Measurements from ENCODE around the gene CYP26B1.

The CYP26B1 gene

DNA sequence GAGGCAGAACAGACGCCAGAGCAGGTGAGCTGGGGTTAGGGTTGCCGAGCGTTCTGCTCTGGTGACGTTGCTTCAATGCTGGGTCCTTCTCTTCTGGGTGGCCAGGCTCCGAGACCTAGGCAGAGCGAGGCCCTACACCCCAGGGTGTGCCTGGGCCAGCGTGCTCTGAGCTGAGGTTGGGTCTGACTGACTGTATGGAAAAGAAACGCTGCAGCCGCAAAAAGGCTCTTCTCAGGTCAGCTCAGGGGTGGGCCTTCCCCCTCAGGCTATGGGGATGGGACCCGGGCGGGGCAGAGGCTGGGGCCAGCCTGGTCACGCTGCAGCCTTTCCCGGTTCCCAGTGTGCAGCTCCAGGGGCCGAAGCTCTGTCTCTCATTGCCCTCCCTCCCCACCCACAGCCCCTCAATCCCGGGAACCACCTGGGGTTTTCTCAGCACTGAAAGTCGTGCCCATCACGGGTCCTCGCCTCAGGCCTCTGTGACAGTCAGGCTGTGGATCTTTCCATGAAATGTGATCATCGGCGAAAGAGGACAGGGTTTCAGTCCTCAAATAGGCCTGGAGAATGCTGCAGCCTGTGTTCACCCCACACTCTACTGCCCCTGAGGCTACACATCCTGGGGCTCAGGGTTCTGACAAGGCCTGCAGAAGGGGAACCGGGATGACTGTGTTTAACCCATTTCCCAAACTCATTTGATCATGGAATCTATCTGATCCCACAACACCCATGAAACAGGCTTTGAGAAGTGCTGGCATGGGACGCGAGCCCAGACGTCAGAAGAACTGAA is 19.4 kb downstream of the CYP26B1 start:
- no peaks in the 10 kb centered on the region for H3K36me3 ChIP-seq
- no peaks in the 10 kb centered on the region for H3K9me3 ChIP-seq (ENCODE audit: severe bottlenecking)
- TF ChIP-seq, protein P1, sequence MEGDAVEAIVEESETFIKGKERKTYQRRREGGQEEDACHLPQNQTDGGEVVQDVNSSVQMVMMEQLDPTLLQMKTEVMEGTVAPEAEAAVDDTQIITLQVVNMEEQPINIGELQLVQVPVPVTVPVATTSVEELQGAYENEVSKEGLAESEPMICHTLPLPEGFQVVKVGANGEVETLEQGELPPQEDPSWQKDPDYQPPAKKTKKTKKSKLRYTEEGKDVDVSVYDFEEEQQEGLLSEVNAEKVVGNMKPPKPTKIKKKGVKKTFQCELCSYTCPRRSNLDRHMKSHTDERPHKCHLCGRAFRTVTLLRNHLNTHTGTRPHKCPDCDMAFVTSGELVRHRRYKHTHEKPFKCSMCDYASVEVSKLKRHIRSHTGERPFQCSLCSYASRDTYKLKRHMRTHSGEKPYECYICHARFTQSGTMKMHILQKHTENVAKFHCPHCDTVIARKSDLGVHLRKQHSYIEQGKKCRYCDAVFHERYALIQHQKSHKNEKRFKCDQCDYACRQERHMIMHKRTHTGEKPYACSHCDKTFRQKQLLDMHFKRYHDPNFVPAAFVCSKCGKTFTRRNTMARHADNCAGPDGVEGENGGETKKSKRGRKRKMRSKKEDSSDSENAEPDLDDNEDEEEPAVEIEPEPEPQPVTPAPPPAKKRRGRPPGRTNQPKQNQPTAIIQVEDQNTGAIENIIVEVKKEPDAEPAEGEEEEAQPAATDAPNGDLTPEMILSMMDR (IDR thresholded peaks at IDR 0.05; ENCODE audit: low read depth, low read length): no peak
- H3K4me3 ChIP-seq (ENCODE audit: low read depth, low read length): no peak overlapping the region
- peak; percentile 4 for DNase-seq
- no peaks in the 10 kb centered on the region for H3K27me3 ChIP-seq (ENCODE audit: insufficient read depth, low read depth, severe bottlenecking)
- H3K27ac ChIP-seq: no peak overlapping the region

DNA sequence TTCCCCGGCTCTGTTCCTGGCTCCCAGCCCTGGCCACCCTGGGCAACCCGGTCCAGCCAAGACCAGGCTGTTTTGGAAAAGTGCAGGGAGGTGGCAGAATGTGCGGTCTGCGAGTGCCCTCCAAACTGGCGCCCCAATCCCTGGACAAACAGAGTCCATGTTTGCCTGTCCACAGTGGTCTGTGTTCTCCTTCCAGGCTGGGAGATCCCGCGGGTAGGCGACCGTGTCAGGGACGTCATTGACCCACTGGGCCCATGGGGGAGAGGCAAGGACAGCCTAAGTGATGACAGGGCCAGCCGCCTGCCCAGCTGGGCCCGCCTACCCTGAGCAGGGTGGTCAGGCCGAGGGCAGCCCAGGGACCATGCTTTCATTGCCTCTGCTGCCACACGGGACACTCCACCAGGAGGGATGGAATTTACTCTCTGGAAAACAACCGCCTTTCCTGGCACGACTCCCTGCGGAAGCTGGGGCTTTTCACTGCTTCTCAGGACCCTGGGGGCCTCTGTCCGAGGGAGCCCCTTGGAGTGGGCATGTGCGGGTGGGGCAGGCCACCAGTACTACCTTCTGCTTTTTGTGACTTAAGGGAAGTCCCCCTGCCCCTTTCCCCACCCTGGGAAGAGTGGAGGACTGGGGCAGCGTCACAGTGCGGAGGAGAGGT is 20.1 kb downstream of the CYP26B1 start:
- DNase-seq: peak; percentile 5
- H3K27me3 ChIP-seq (ENCODE audit: insufficient read depth, low read depth, severe bottlenecking): no peaks in the 10 kb centered on the region
- TF ChIP-seq, protein P1 (IDR thresholded peaks at IDR 0.05; ENCODE audit: low read depth, low read length): no peak
- no peaks in the 10 kb centered on the region for H3K9me3 ChIP-seq (ENCODE audit: severe bottlenecking)
- H3K36me3 ChIP-seq: no peaks in the 10 kb centered on the region
- no peak overlapping the region for H3K4me3 ChIP-seq (ENCODE audit: low read depth, low read length)
- H3K27ac ChIP-seq: no peak overlapping the region

GRCh38 chr2:72126186-72127100 is 21.2 kb downstream of the CYP26B1 start:
- no peak overlapping the region for H3K4me3 ChIP-seq (ENCODE audit: low read depth, low read length)
- no peaks in the 10 kb centered on the region for H3K9me3 ChIP-seq (ENCODE audit: severe bottlenecking)
- no peaks in the 10 kb centered on the region for H3K27me3 ChIP-seq (ENCODE audit: insufficient read depth, low read depth, severe bottlenecking)
- H3K36me3 ChIP-seq: no peaks in the 10 kb centered on the region
- no peak overlapping the region for H3K27ac ChIP-seq
- DNase-seq: peak; percentile 5
- TF ChIP-seq, protein P1 (IDR thresholded peaks at IDR 0.05; ENCODE audit: low read depth, low read length): no peak

DNA sequence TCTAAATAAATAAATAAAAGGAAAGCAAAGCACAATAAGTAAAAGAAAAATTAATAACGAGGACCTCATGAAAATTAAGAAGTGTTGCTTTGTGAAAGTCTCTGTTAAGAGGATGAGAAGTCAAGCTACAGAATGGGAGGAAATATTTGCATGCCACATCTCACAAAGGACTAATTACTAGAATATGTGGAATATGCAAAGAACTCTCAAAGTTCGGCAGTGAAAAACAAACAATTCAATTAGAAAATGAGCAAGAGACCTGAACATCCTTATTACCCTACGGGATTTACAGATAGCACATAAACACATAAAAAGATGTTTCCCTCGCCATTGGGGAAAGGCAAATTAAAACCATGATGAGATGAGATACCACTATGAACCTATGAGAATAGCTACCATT is 23.3 kb downstream of the CYP26B1 start:
- TF ChIP-seq, protein P1 (IDR thresholded peaks at IDR 0.05; ENCODE audit: low read depth, low read length): no peak
- no peak for DNase-seq
- no peaks in the 10 kb centered on the region for H3K9me3 ChIP-seq (ENCODE audit: severe bottlenecking)
- no peak overlapping the region for H3K4me3 ChIP-seq (ENCODE audit: low read depth, low read length)
- no peak overlapping the region for H3K27ac ChIP-seq
- no peaks in the 10 kb centered on the region for H3K27me3 ChIP-seq (ENCODE audit: insufficient read depth, low read depth, severe bottlenecking)
- H3K36me3 ChIP-seq: no peaks in the 10 kb centered on the region

GRCh38 chr2:72121153-72121552 is 26.5 kb downstream of the CYP26B1 start:
- Histone ChIP-seq H3K4me3 (ENCODE audit: low read depth, low read length) (no peak overlapping the region), H3K9me3 (ENCODE audit: severe bottlenecking) (no peaks in the 10 kb centered on the region), H3K36me3 (no peaks in the 10 kb centered on the region), H3K27ac (no peak overlapping the region), H3K27me3 (ENCODE audit: insufficient read depth, low read depth, severe bottlenecking) (no peaks in the 10 kb centered on the region)
- TF ChIP-seq, protein P1 (IDR thresholded peaks at IDR 0.05; ENCODE audit: low read depth, low read length): no peak
- DNase-seq: no peak
